SK-N-SH treated with all-trans-retinoic acid at 6 μM for 48 hours (cell line): ENCODE data around the gene GANC.

Experiments used
- ATAC-seq: fragments of 200-7000 bp; cut with Tn5 transposase; 3 replicates; pipeline ENCODE4 v1.9.1; 2020; ENCODE audit warnings: mild to moderate bottlenecking, moderate library complexity
- ARNTL ChIP-seq: fragments of 450-650 bp; formaldehyde crosslinking; IDR thresholded peaks from 2 replicates; pipeline ENCODE4 v1.5.0; 2020; ENCODE audit warnings: low read depth, mild to moderate bottlenecking, moderate library complexity, borderline replicate concordance
- BACH2 ChIP-seq: fragments of 250-450 bp; sonication (Bioruptor Pico); IDR thresholded peaks from 2 replicates; pipeline ENCODE4 v1.9.0; 2021; ENCODE audit warnings: mild to moderate bottlenecking, borderline replicate concordance
- CREB5 ChIP-seq: fragments of 250-450 bp; sonication (Bioruptor Pico); IDR thresholded peaks from 2 replicates; pipeline ENCODE4 v1.5.1; 2020; ENCODE audit warnings: low read depth, mild to moderate bottlenecking, moderate library complexity
- CSDC2 ChIP-seq: fragments of 250-450 bp; sonication (Bioruptor Pico); IDR thresholded peaks from 2 replicates; pipeline ENCODE4 v1.5.0; 2020; ENCODE audit warnings: mild to moderate bottlenecking, moderate library complexity
- CSRNP3 ChIP-seq: fragments of 250-450 bp; sonication (Bioruptor Pico); IDR thresholded peaks from 2 replicates; pipeline ENCODE4 v1.5.1; 2021; ENCODE audit warnings: mild to moderate bottlenecking, moderate library complexity
- ESRRG ChIP-seq: fragments of 250-450 bp; sonication (Bioruptor Pico); IDR thresholded peaks from 2 replicates; pipeline ENCODE4 v1.6.1; 2021; ENCODE audit warnings: mild to moderate bottlenecking
- GLIS3 ChIP-seq: fragments of 250-450 bp; sonication (Bioruptor Pico); IDR thresholded peaks from 2 replicates; pipeline ENCODE4 v1.5.0; 2020; ENCODE audit warnings: mild to moderate bottlenecking, moderate library complexity
- ISL1 ChIP-seq: fragments of 250-450 bp; sonication (Bioruptor Pico); IDR thresholded peaks from 2 replicates; pipeline ENCODE4 v2.1.2; 2022; ENCODE audit warnings: mild to moderate bottlenecking, moderate library complexity
- OSR1 ChIP-seq: fragments of 250-450 bp; sonication (Bioruptor Pico); IDR thresholded peaks from 2 replicates; pipeline ENCODE4 v1.8.0; 2022; ENCODE audit warnings: moderate library complexity, mild to moderate bottlenecking, inconsistent platforms
- PATZ1 ChIP-seq: fragments of 250-450 bp; sonication (Bioruptor Pico); IDR thresholded peaks from 2 replicates; pipeline ENCODE4 v1.8.0; 2020; ENCODE audit warnings: mild to moderate bottlenecking, moderate library complexity, borderline replicate concordance
- POU6F1 ChIP-seq: fragments of 250-450 bp; sonication (Bioruptor Pico); IDR thresholded peaks from 2 replicates; pipeline ENCODE4 v1.8.0; 2021; ENCODE audit warnings: low read depth, mild to moderate bottlenecking, moderate library complexity, borderline replicate concordance
- PPARA ChIP-seq: fragments of 250-450 bp; sonication (Bioruptor Pico); IDR thresholded peaks from 2 replicates; pipeline ENCODE4 v1.5.0; 2020; ENCODE audit warnings: mild to moderate bottlenecking, borderline replicate concordance
- RARB ChIP-seq: fragments of 250-450 bp; sonication (Bioruptor Pico); IDR thresholded peaks from 2 replicates; pipeline ENCODE4 v1.8.0; 2021; ENCODE audit warnings: mild to moderate bottlenecking, moderate library complexity
- TCF4 ChIP-seq: fragments of 250-450 bp; sonication (Bioruptor Pico); IDR thresholded peaks from 2 replicates; pipeline ENCODE4 v1.8.0; 2021; ENCODE audit warnings: mild to moderate bottlenecking, moderate library complexity, borderline replicate concordance
- TOX ChIP-seq: fragments of 250-450 bp; sonication (Bioruptor Pico); IDR thresholded peaks from 2 replicates; pipeline ENCODE4 v1.8.0; 2021; ENCODE audit warnings: mild to moderate bottlenecking, moderate library complexity, borderline replicate concordance
- TSHZ2 ChIP-seq: fragments of 250-450 bp; sonication (Bioruptor Pico); IDR thresholded peaks from 2 replicates; pipeline ENCODE4 v1.5.0; 2020; ENCODE audit warnings: mild to moderate bottlenecking, moderate library complexity
- ZC3H10 ChIP-seq: fragments of 250-450 bp; sonication (Bioruptor Pico); IDR thresholded peaks from 2 replicates; pipeline ENCODE4 v1.5.1; 2021; ENCODE audit warnings: mild to moderate bottlenecking, moderate library complexity
- ZFP3 ChIP-seq: fragments of 250-450 bp; sonication (Bioruptor Pico); IDR thresholded peaks from 2 replicates; pipeline ENCODE4 v1.5.0; 2020; ENCODE audit warnings: mild to moderate bottlenecking, moderate library complexity
- ZFP30 ChIP-seq: fragments of 450-650 bp; formaldehyde crosslinking; IDR thresholded peaks from 2 replicates; pipeline ENCODE4 v1.5.0; 2022; ENCODE audit warnings: mild to moderate bottlenecking, moderate library complexity
- ZNF565 ChIP-seq: fragments of 450-650 bp; formaldehyde crosslinking; conservative IDR thresholded peaks from 2 replicates; pipeline ENCODE4 v1.5.0; 2020; ENCODE audit warnings: low read depth, mild to moderate bottlenecking, moderate library complexity
- ZNF70 ChIP-seq: fragments of 450-650 bp; formaldehyde crosslinking; IDR thresholded peaks from 2 replicates; pipeline ENCODE4 v1.5.0; 2020; ENCODE audit warnings: mild to moderate bottlenecking, moderate library complexity
- ZNF8 ChIP-seq: fragments of 450-650 bp; formaldehyde crosslinking; IDR thresholded peaks from 2 replicates; pipeline ENCODE4 v1.5.0; 2020; ENCODE audit warnings: mild to moderate bottlenecking, moderate library complexity

GANC gene

GRCh38 chr15:42319206-42319605 is 46.2 kb downstream of the GANC start:
- ATAC-seq = no peak
- TF ChIP-seq CREB5 (CRISPR knock-in tag) (no peak), ZNF8 (no peak), BACH2 (CRISPR knock-in tag) (no peak), OSR1 (CRISPR knock-in tag) (no peak), TOX (no peak), PATZ1 (CRISPR knock-in tag) (no peak), PPARA (no peak), ZNF565 (CRISPR knock-in tag) (no peak), ZNF70 (CRISPR knock-in tag) (no peak), ARNTL (CRISPR knock-in tag) (no peak), ISL1 (CRISPR knock-in tag) (no peak), TCF4 (no peak)

- TF ChIP-seq ZFP3 (CRISPR knock-in tag) (no peak), PATZ1 (CRISPR knock-in tag) (no peak), POU6F1 (no peak), ISL1 (CRISPR knock-in tag) (no peak)
- no peak for ATAC-seq
These were observed 51.3 kb downstream of the GANC start for GRCh38 chr15:42324308-42324707.

- TF ChIP-seq ZNF8 (no peak), ZFP3 (CRISPR knock-in tag) (no peak), BACH2 (CRISPR knock-in tag) (no peak), ISL1 (CRISPR knock-in tag) (no peak), RARB (CRISPR knock-in tag) (no peak)
These were observed 56.2 kb downstream of the GANC start for GRCh38 chr15:42329161-42329560.

GRCh38 chr15:42329992-42330391 is 57.0 kb downstream of the GANC start:
- TF ChIP-seq CSDC2 (CRISPR knock-in tag) (no peak), ISL1 (CRISPR knock-in tag) (no peak), ARNTL (CRISPR knock-in tag) (no peak), RARB (CRISPR knock-in tag) (no peak)
- ATAC-seq = no peak

More at GRCh38 chr15:42329161-42329560, 56.2 kb downstream of the GANC start:
- no peak for ATAC-seq

- no peak for TF ChIP-seq TCF4
- no peak for TF ChIP-seq GLIS3 (CRISPR knock-in tag)
- no peak for TF ChIP-seq ZNF70 (CRISPR knock-in tag)
- TF ChIP-seq RARB (CRISPR knock-in tag) = no peak
- no peak for TF ChIP-seq CREB5 (CRISPR knock-in tag)
- TF ChIP-seq ZC3H10 (CRISPR knock-in tag) = no peak
- TF ChIP-seq BACH2 (CRISPR knock-in tag) = no peak
- no peak for TF ChIP-seq TSHZ2 (CRISPR knock-in tag)
- TF ChIP-seq ZFP3 (CRISPR knock-in tag) = no peak
- TF ChIP-seq ZFP30 (CRISPR knock-in tag) = no peak
- TF ChIP-seq CSRNP3 (CRISPR knock-in tag) = no peak
- no peak for TF ChIP-seq CSDC2 (CRISPR knock-in tag)
- TF ChIP-seq ESRRG = no peak
- ATAC-seq = peak; percentile 93
These were observed 58.2 kb downstream of the GANC start for GRCh38 chr15:42331235-42331634.
